Measurements from ENCODE around the gene CCDC18.
"Not testable (repeated sequence)": the region's sequence is repeated elsewhere in the genome, so short reads cannot be mapped to it uniquely, and the experiment has no call there.

CCDC18 gene

DNA sequence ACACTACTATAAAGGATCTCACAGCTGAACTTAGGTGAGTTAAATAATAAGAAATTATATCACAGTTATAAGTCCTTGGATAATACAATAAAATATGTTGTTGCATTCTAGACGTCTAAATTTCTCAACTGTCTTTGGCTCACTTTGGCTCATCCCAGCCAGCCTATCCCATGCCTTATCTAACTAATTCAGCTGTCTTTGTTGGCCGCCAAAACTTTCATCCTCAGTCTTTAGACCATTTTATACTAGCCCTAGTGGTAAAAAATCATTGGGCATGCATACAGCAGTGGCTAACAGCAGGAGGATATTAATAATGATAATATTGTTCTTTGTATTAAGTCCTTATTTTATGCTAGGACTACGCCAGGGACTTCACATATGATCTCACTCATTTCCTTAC lies 59.3 kb downstream of the CCDC18 start:
- no peak for DNase-seq

DNA sequence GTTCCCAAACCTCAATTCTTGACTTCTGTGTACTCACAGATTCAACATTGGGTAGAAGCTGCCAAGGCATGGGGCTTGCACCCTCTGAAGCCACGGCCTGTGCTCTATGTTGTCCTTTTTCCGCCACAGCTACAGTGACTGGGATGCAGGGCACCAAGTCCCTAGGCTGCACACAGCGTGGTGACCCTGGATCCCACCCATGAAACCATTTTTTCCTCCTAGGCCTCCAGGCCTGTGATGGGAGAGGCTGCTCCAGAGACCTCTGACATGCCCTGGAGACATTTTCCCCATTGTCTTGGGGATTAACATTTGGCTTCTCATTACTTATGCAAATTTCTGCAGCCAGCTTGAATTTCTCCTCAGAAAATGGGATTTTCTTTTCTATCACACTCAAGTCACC lies 62.7 kb downstream of the CCDC18 start:
- DNase-seq: not testable (repeated sequence)

DNA sequence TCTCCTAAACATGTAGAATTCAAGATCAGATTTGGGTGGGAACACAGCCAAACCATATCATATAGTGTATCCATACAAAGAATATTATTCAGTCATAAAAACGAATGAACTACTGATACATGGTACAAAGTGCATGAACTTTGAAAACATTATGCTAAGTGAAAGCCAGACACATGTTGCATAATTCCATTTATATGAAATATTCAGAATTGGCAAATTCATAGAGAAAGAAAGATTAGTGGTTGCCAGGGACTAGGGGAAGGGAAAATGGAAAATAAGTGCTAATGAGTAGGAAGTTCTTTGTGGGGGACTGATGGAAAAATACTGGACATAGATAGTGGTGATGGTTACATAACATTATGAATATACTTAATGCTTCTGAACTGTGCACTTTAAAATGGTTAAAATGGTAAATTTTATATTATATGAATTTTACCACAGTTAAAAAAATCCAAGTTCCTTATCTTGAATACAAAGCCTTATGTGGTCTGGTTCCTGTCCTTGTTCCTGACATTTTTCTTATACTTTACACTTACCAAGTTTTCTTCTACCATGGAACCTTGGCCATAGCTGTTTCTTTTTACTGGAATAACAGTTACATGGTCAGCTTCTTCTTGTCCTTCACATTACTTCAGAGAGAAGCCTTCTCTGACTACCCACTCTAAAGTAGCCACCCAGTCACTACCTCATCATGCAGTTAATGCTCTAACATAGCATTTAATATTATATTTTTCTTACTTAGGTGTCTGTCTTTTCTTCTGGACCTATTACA lies 64.0 kb downstream of the CCDC18 start:
- no peak for DNase-seq

DNA sequence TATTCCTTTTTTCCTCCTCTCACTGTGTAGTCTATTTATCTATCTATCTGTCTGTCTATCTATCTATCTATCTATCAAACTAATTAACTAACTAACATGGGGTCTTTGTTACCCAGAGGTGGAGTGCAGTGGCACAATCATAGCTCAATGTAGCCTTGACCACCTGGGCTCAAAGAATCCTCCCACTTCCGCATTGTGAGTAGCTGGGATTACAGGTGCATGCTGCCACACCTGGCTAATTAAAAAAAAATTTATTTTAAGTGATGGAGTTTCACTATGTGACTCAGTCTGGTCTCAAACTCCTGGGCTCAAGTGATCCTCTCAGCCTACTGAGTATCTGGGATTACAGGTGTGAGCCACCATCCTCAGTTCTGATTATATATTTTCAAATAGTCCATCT lies 71.4 kb downstream of the CCDC18 start:
- no peak for DNase-seq

DNA sequence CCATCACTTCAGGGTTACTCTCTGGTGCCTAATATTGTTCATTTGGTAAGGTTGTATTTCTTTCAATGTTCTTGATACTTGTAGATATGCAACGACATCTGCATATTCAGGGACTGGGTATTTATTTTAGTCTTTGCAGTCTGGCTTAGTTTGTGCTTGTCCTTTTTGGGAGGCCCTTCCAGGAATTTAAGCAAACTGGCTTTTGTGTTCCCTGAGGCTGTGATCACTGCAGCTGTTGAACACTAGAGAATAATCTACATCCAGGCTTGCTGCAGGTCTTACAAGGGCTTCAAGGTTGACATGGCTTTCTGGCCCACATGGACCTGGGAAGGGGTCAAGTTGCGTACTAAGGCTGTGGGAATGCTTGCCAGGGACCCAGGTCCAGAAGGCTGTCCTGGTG lies 72.1 kb downstream of the CCDC18 start:
- DNase-seq: no peak

DNA sequence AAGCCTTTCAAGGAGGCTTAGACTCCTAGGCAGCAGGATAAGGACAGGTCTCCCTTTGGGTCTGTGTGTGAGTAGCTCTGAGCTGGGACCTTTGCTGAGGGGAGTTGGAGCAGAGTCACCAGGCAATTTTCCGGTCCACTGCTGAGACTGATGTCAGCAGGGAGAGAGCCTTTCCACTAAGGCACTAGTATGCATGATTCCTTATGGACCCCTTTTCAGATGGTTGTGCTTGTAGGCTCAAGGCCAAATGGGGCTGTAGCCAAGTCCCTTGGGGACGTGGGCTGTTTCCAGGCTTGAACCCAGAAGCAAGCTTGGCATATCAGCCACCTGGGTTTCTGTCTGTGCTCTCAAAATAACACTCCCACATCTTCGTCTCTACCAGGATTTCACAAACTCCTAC lies 73.0 kb downstream of the CCDC18 start:
- no peak for DNase-seq

DNA sequence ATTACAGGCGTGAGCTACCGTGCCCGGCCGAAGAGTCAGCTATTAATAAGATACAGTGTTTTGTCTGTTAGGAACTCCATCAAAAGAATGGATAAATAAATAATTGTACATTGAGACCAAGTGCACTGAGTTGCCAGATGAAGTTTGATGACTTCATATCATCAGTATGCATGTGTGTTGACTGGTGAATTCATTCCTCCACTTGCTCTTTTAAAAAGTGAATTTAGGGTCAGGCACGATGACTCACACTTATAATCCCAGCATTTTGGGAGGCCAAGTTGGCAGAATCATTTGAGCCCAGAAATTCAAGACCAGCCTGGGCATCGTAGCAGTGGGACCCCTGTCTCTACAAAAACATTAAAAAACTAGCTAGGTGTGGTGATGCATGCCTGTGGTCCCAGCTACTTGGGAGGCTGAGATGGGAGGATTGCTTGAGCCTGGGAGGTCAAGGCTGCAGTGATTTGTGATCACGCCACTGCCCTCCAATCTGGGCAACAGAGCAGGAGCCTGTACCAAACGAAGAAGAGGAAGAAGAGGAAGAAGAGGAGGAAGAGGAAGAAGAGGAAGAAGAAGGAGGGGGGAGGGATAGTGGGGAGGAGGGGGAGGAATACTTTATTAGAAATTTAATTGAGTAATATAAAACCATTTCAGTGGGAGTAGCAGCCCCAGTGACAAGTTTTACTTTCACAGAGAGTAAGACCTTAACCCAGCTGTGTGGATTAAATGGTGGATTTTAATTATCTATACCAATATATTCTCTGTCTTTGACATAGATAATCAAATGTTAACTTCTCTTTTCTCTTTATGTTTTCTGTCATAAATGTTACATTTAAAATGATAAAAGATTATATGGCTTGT lies 74.9 kb downstream of the CCDC18 start:
- no peak for DNase-seq

DNA sequence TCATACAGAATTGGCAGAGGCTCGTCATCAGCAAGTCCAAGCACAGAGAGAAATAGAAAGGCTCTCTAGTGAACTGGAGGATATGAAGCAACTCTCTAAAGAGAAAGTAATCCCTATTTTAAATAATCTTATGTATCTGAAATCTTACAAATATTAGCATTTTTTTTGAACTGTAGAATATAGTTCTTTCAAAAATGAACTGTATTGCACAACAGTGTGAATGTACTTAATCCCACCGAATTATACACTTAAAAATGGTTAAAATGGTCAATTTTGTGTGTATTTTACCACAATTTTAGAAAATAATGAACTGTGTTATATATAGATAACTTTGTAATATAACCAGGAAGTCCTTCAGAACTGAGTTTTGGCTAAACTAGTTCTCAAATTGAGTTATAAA lies 75.9 kb downstream of the CCDC18 start:
- DNase-seq: no peak

DNA sequence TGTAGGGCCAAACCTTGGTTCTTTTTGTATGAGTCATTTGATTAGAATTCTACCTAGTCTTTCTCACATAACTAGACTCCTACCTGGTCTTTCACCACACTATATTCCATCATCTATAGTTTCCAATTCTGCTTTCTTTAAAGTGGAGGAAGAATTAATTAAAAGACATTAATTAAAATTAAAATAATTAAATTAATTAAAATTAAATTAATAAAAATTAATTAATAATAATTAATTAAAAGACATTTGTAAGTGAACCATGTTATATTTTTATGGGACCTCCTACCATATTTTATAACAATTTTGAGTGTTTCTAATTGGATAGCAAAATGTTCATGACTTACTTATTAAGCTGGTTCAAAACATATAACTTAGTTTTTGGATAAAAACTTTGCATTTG lies 77.4 kb downstream of the CCDC18 start:
- no peak for DNase-seq

DNA sequence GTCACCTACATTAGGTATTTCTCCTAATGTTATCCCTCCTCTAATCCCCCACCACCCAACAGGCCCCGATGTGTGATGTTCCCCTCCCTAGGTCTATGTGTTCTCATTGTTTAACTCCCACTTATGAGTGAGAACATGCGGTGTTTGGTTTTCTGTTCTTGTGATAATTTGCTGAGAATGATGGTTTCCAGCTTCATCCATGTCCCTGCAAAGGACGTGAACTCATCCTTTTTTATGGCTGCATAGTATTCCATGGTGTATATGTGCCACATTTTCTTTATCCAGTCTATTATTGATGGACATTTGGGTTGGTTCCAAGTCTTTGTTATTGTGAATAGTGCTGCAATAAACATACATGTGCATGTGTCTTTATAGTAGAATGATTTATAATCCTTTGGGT lies 80.2 kb downstream of the CCDC18 start:
- DNase-seq: not testable (repeated sequence)

DNA sequence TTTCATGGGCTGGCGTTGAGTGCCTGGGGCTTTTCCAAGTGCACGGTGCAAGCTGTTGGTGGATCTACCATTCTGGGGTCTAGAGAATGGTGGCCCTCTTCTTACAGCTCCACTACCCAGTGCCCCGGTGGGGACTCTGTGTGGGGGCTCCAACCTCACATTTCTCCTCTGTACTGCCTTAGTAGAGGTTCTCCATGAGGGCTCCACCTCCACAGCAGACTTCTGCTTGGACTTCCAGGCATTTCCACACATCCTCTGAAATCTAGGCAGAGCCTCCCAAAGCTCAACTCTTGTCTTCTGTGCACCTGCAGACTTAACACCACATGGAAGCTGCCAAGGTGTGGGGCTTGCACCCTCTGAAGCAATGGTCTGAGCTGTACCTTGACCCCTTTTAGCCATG lies 82.1 kb downstream of the CCDC18 start:
- no peak for DNase-seq

DNA sequence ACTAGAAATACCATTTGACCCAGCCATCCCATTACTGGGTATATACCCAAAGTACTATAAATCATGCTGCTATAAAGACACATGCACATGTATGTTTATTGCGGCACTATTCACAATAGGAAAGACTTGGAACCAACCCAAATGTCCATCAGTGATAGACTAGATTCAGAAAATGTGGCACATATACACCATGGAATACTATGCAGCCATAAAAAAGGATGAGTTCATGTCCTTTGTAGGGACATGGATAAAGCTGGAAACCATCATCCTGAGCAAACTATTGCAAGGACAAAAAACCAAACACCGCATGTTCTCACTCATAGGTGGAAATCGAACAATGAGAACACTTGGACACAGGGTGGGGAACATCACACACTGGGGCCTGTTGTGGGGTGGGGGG lies 88.4 kb downstream of the CCDC18 start:
- DNase-seq: not testable (repeated sequence)

DNA sequence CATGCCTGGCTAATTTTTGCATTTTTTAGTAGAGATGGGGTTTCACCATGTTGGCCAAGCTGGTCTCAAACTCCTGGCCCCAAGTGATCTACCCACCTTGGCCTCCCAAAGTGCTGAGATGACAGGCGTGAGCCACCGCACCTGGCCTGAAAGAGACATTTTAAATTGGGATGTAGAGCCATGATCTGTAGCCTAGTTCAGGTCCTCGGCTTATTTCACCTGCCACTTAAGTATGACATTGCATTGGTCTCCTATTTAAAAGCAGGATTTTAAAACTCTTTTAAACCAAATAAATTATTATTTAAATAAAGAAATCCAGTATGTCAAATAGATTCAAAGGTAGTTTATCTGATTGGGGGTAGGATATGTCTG lies 94.7 kb downstream of the CCDC18 start:
- not testable (repeated sequence) for DNase-seq

DNA sequence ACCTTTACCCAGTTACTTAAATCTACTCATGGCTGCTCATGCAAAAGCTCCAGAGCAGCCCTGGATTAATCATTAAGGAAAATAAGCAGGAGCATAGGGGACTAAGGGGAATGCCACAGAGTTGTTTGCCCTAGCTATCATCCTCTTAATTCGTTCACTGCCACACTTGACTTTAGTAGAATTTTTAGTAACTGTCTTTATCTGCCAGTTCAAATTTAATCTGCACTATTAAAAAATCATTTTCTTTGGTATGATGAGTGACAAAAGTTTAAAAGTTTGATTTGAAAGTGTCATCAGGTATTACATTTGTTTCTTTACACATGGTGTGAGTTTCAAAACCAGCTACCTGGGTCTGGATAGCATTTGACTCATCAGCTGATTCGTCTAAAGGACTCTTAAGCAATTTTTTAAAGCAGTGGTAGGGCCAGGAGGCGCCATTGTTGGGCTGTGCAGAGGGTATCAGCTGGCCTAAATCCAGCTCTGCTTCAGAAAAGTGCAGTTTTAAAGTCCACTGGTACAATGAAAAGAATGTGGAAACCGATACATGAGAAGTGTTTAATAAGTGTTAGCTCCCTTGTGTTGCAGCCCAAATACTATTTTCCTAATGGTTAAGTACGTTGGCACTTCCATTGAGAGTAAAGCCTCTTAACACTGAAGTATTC lies 95.2 kb downstream of the CCDC18 start:
- no peak for DNase-seq

DNA sequence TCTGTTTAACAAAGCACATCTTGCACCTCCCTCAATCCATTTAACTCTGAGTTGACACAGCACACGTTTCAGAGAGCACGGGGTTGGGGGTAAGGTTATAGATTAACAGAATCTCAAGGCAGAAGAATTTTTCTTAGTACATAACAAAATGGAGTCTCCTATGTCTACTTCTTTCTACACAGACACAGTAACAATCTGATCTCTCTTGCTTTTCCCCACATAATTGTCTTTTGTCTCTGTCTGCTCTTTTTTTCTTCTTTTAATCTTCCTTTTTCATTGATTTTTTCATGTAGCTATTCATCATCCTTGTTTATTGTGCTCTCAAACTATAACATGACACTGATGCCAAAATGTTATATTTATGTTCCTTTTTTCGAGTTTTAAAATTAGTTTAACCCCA lies 97.0 kb downstream of the CCDC18 start:
- not testable (repeated sequence) for DNase-seq

DNA sequence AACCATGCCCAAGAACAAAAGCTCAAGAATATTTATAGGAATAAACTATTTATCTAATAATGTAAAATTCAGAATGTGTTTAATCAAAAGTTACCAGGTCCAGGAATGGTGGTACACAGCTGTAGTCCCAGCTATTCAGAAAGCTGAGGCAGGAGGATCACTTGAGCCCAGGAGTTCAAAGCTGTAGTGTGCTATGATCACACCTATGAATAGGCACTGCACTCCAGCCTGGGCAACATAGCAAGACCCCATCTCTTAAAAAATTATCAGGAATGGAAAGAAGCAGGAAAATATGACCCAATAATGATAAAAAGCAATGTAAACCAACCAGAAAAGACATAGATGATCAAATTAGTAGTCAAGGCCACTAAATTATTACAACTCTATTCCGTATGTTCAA lies 103.0 kb downstream of the CCDC18 start:
- DNase-seq: no peak

DNA sequence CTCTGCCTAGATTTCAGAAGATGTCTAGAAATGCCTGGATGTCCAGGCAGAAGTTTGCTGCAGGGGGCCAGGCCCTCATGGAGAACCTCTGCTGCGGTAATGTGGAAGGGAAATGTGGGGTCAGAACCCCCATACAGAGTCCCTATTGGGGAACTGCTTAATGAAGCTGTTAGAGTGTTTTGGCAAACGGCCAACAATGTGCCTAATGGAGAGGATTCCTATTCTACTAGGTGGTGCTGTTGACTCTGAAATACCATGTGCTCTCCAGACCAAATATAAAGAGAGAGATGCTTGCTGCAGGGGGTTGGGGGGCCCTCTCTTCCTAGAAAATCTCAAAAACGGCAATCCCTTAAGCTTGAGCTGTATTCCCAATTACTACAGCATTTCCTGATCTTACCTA lies 108.0 kb downstream of the CCDC18 start:
- no peak for DNase-seq

DNA sequence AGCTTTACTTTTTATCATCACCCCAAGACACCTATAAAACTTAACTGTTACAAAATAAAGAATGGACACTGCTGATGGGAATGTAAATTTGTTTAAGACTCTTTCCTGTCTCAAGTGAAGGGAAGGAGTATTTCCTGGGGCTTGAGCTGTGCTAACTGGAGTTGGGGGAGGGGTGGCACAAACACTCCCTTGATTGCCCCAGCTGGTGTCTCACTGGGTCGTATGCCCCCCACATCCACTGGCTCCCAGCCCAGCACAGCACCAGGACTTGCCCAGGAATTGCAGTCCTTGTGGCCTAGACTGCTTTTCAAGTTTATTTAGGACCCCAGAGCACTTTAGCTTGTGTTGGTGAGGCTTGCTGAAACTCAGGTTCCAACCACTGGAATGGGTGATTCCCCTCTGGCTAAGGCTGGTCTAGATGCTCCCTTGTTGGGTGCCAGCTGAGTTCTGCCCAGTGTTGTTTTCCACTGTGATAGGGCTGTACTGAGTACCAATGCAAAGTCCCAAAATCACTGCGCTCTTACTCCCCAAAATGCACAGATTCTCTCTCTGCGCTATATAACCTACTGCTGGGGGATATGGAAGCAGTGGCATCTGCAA lies 116.1 kb downstream of the CCDC18 start:
- no peak for DNase-seq

DNA sequence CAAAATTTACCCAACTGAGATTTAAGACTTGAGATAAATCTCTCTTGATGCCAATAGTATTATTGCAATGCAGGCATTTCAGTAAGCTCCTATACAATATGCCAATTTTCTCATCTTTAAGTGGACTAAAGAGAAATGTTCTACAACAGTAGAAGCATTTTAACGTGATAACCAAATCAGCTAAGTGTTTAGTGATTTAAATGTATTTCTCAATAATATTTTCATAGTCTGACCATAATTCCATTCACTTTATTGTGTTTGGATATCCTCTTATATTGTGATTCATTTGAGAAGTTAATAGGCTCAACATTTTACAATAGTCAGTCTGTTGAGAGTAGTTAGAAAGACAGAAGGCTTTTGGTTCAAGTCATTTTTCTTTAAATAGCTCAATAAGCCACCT lies 120.6 kb downstream of the CCDC18 start:
- no peak for DNase-seq

DNA sequence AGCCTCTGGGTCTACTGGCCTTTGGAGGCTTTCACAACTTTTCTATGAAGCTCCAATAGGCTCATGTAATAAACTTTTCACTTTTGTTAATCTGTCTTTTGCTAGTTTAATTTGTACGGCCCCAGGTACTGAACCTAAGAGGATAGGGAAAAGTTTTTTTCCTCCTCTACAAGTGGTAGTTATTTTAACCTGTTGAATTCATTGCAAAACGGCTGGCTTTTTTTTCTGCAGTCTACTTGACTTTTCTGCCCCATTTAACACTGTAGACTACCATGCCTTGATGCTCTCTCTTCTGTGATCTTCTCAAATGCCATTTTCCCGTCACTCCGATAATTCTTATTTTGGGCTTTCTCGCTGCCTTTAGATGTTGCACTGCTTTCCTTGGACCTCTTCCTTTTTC lies 121.6 kb downstream of the CCDC18 start:
- DNase-seq: no peak

DNA sequence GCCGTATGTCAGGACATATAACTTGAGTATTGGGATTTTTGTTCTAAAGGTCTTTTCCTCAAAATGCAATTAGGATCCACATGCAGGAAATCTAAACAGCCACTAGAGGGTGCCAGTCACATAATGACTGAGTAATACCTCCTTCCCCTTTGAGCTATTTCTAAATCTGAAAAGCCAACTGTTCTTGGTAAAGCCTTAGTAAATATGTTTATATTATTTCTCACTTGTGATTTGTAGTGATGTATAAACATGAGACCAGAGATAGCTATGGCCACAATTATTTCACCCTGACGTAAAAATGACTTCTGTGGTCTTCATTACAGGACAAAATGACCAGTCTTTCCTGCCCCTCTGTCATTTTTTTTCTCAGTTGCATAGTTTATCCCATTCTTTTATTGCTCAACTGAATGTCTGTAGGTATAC lies 124.2 kb downstream of the CCDC18 start:
- peak; percentile 25 to 29 for DNase-seq

DNA sequence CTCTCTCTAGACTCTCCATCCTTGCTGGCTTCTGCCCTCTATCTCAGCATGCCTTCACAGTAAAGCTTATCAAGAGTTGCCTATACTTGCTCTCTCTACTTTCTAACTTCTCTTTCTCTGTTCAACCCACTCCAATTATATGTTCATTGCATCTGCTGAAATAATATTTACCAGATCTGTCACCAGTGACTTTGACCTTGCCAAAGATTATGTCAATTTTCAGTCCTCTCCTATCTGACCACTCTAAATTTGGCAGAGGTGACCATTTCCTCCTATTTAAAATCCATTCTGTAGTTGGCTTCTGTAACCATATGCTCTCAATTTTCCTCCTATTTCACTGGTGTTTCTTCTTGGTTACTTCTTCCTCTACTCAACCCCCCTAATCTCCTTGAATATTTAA lies 126.4 kb downstream of the CCDC18 start:
- no peak for DNase-seq

DNA sequence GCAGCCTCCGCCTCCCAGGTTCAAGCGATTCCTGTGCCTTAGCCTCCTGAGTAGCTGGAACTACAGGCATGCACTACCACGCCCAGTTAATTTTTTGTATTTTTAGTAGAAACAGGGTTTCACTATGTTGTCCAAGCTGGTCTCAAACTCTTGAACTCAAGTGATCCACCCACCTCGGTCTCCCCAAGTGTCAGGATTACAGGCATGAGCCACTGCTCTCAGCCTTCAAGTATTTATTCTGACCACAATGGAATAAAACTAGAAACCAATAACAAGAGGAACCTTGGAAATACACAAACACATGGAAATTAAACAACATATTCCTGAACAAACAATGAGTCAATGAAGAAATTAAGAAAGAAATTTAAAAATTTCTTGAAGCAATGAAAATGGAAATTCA lies 132.5 kb downstream of the CCDC18 start:
- DNase-seq: no peak

All from activated CD4-positive, alpha-beta T cell treated with anti-CD3 and anti-CD28 coated beads, Interleukin-2, amount 50 U/mL, for 4 hours (primary cell).